GM19193 (cell line): Measurements from ENCODE around the gene DHX16.

Experiments
- POLR2A ChIP-seq: IDR thresholded peaks from 4 replicates; pipeline ENCODE4 v1.6.1; 2011; ENCODE audit not compliant: insufficient read depth, insufficient read length; ENCODE audit errors: extremely low read depth

The DHX16 gene

GRCh38 chr6:30603961-30604360, 68.8 kb downstream of the DHX16 start:
- TF ChIP-seq POLR2A, result no peak
